Mesodermal cell (in vitro differentiated cells): ENCODE results near the gene LAMA4.

Experiments
- H3K27ac ChIP-seq: 2 replicates; pipeline ENCODE4 v1.7.0; 2013; ENCODE audit warnings: mild to moderate bottlenecking, low read depth, low read length, moderate library complexity; ENCODE audit not compliant: severe bottlenecking
- H3K36me3 ChIP-seq: 2 replicates; pipeline ENCODE4 v1.7.1; 2013; ENCODE audit warnings: mild to moderate bottlenecking, low read length, moderate library complexity; ENCODE audit not compliant: control insufficient read depth, insufficient read depth
- H3K4me1 ChIP-seq: one replicate; pipeline ENCODE4 v1.7.1; 2013; ENCODE audit warnings: mild to moderate bottlenecking, low read length; ENCODE audit not compliant: insufficient read depth, control insufficient read depth, poor library complexity, severe bottlenecking
- H3K4me3 ChIP-seq: 2 replicates; pipeline ENCODE4 v1.7.0; 2013; ENCODE audit warnings: low read length, control low read depth, mild to moderate bottlenecking; ENCODE audit not compliant: insufficient read depth, poor library complexity, severe bottlenecking; ENCODE audit errors: extremely low read depth
- H3K9me3 ChIP-seq: 2 replicates; pipeline ENCODE4 v1.7.1; 2013; ENCODE audit warnings: mild to moderate bottlenecking, low read length, moderate library complexity; ENCODE audit not compliant: control insufficient read depth
- WGBS, 2 experiments: methylation state at CpG; one replicate each; pipeline ENCODE4 v1.1.5; 2013; ENCODE audit warnings: missing lambda C conversion rate in 2 of 2; ENCODE audit not compliant: insufficient coverage in 2 of 2; 5-methylcytosine and 5-hydroxymethylcytosine counted together

LAMA4 gene

GRCh38 chr6:112087136-112087911 is 167.0 kb downstream of the LAMA4 start, which contains the start of the genes FAM229B and TUBE1:
TSS of gene FAM229B (plus strand) at chr6:112087591. CDS start at chr6:112099284, 11,693 bp downstream.
TSS of gene TUBE1 (minus strand) at chr6:112087482. CDS start at chr6:112087434, 48 bp downstream.
- Histone ChIP-seq H3K4me3 (peak within 1 kb of the TSS; percentile 81), H3K27ac (peak within 1 kb of the TSS; percentile 78), H3K4me1 (peaks cover 3% of the 10 kb centered on the region), H3K9me3 (no peaks in the 10 kb centered on the region), H3K36me3 (peaks cover 11% of the 10 kb centered on the region)
- WGBS, 2 experiments, result 0 to 1% methylated on average over 50 to 57 of the region's 60 CpGs

GRCh38 chr6:112086744-112087135 is 167.6 kb downstream of the LAMA4 start:
- H3K4me1 ChIP-seq, result peaks cover 3% of the 10 kb centered on the region
- WGBS, 2 experiments, result 0% methylated on average over 3 to 6 of the region's 8 CpGs

GRCh38 chr6:112085286-112086065 is 168.9 kb downstream of the LAMA4 start:
- Histone ChIP-seq H3K36me3 (peaks cover 12% of the 10 kb centered on the region), H3K4me3 (no peak overlapping the region), H3K9me3 (no peaks in the 10 kb centered on the region), H3K4me1 (peaks cover 3% of the 10 kb centered on the region), H3K27ac (no peak overlapping the region)
- 93 to 98% methylated on average over 4 to 6 of the region's 8 CpGs for WGBS, 2 experiments

More at GRCh38 chr6:112086744-112087135, 167.6 kb downstream of the LAMA4 start:
- H3K36me3 ChIP-seq, result peaks cover 11% of the 10 kb centered on the region
- no peaks in the 10 kb centered on the region for H3K9me3 ChIP-seq
- H3K4me3 ChIP-seq, result peak overlapping the region; percentile 81
- peak overlapping the region; percentile 78 for H3K27ac ChIP-seq

GRCh38 chr6:112081569-112081968 is 172.8 kb downstream of the LAMA4 start:
- Histone ChIP-seq H3K4me3 (no peak overlapping the region), H3K27ac (no peak overlapping the region), H3K36me3 (peaks cover 15% of the 10 kb centered on the region), H3K4me1 (peaks cover 3% of the 10 kb centered on the region), H3K9me3 (no peaks in the 10 kb centered on the region)
- WGBS, 2 experiments, result no CpG with 5 or more reads among the region's 4 CpGs

GRCh38 chr6:112066606-112067005 is 187.8 kb downstream of the LAMA4 start:
- no peaks in the 10 kb centered on the region for H3K9me3 ChIP-seq
- no peaks in the 10 kb centered on the region for H3K4me1 ChIP-seq
- WGBS, 2 experiments, result 83 to 100% methylated on average over 1 to 2 of the region's 3 CpGs
- H3K4me3 ChIP-seq, result no peak overlapping the region
- H3K27ac ChIP-seq, result no peak overlapping the region
- H3K36me3 ChIP-seq, result no peaks in the 10 kb centered on the region

GRCh38 chr6:112065426-112065986 is 188.9 kb downstream of the LAMA4 start:
- WGBS, 2 experiments, result 100% methylated on average over 1 of the region's 6 CpGs; no CpG with 5 or more reads in 1 of the 2 experiments
- no peaks in the 10 kb centered on the region for H3K9me3 ChIP-seq
- no peak overlapping the region for H3K4me3 ChIP-seq
- no peak overlapping the region for H3K27ac ChIP-seq
- no peaks in the 10 kb centered on the region for H3K4me1 ChIP-seq
- H3K36me3 ChIP-seq, result no peaks in the 10 kb centered on the region

GRCh38 chr6:112062966-112063365 is 191.4 kb downstream of the LAMA4 start:
- Histone ChIP-seq H3K4me1 (no peaks in the 10 kb centered on the region), H3K36me3 (no peaks in the 10 kb centered on the region), H3K9me3 (no peaks in the 10 kb centered on the region), H3K27ac (no peak overlapping the region), H3K4me3 (no peak overlapping the region)
- 67 to 100% methylated on average over 1 of the region's 3 CpGs for WGBS, 2 experiments

- Histone ChIP-seq H3K36me3 (no peaks in the 10 kb centered on the region), H3K9me3 (no peaks in the 10 kb centered on the region), H3K4me1 (no peaks in the 10 kb centered on the region), H3K4me3 (no peak overlapping the region), H3K27ac (no peak overlapping the region)
- 86 to 88% methylated on average over 1 to 3 of the region's 4 CpGs for WGBS, 2 experiments
These were observed 192.8 kb downstream of the LAMA4 start for GRCh38 chr6:112061605-112062004.
